GM18870 (cell line): ENCODE measurements around the gene ABCG1.

ENCODE experiments used
- ATAC-seq: cut with Tn5 transposase; IDR thresholded peaks from one replicate; pipeline ENCODE4 v1.9.1; 2021; ENCODE audit warnings: moderate library complexity; ENCODE audit not compliant: unreplicated experiment

ABCG1 gene

DNA sequence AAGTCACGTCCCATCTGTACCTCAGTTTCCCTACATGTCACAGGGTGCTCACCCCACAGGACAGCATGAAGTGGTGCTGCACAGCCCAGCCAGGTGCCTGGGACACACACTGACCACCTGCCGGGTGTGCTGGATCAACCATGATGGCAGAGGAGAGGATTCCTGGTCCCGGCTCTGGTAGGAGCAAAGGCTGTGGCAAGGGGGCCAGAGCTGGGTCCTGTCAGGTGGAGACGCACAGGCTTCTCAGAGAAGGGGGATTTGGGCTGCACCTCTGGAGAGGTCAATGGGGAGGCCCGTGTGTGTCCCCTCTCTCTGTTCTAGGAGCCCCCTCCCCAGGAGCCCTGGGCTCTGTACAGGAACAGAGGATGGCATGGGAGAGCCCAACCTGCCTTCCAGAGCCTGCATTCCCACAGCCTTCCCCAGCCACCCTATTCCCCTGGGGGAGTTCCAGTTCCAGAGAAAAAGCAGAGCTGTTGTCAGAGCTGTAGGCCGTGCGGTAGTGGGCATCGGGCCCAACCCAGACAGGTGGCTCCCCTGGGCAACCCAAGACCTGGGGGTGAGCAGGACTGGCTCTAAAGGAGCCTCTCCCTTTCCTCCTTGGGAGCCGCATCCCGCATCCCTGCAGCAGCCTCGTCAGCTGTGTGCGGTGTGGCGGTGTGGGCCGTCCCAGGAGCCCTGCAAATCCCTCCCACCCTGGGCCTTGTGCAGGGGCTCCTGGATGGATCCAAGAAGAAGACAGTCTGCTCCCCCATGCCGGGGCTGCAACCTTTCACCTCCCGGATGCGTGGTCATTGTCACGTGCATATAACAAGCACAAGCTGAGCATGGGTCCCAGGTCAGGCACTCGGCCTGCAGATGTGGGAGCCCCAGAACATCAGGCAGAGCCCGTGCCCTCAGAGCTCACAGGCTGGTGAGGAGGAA lies 99.1 kb downstream of the ABCG1 start:
- ATAC-seq = no peak

DNA sequence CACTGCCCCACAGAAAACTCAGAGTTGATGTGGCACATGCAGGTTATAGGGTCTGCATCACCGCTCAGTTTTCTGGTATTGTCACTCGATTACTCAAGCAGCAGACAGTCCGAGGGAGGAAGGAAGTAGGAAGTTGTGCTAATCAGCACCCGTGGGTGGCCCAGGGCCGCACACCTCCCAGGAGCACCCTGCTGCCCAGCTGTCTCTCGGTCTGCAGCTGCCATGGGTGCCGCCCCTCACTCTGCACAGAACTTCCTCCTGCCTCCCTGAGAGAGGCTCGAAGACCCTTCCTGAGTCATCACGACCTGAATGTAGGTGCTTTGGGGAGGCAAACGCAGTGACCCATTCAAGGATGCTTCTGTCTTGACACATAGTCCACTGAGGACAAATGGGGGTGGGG lies 100.4 kb downstream of the ABCG1 start:
- no peak for ATAC-seq

- no peak for ATAC-seq
These were observed 101.1 kb downstream of the ABCG1 start for GRCh38 chr21:42319851-42320572.

DNA sequence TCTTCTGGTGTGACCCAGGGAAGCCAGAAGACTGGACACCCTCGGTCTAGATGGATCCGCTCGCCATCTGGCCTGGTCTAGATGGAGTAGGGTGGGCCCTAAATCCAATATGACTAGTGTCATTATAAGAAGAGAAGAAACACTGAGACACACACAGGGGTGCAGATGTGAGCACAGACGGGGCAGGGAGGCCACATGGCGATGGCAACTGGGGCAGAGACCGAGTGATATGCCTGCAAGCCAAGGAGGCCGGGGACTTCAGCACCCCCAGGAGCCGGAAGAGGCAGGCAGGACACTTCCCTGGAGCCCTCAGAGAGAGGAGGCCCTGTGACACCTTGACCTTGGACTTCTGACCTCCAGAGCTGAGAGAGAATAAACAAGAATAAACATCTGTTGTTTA lies 101.9 kb downstream of the ABCG1 start:
- ATAC-seq = no peak

GRCh38 chr21:42321231-42321630 lies 102.3 kb downstream of the ABCG1 start:
- ATAC-seq = no peak

- no peak for ATAC-seq
These were observed 102.9 kb downstream of the ABCG1 start for GRCh38 chr21:42321845-42322244.

GRCh38 chr21:42324896-42325295 lies 106.0 kb downstream of the ABCG1 start:
- no peak for ATAC-seq

GRCh38 chr21:42330380-42331371 lies 111.7 kb downstream of the ABCG1 start:
- ATAC-seq = no peak

GRCh38 chr21:42331660-42332059 lies 112.7 kb downstream of the ABCG1 start:
- ATAC-seq = no peak

GRCh38 chr21:42332557-42333317 lies 113.8 kb downstream of the ABCG1 start:
- no peak for ATAC-seq

- no peak for ATAC-seq
These were observed 117.1 kb downstream of the ABCG1 start for GRCh38 chr21:42336054-42336453.

- no peak for ATAC-seq
These were observed 118.3 kb downstream of the ABCG1 start for GRCh38 chr21:42337276-42337675.

- no peak for ATAC-seq
These were observed 119.1 kb downstream of the ABCG1 start for GRCh38 chr21:42337830-42338728.

DNA sequence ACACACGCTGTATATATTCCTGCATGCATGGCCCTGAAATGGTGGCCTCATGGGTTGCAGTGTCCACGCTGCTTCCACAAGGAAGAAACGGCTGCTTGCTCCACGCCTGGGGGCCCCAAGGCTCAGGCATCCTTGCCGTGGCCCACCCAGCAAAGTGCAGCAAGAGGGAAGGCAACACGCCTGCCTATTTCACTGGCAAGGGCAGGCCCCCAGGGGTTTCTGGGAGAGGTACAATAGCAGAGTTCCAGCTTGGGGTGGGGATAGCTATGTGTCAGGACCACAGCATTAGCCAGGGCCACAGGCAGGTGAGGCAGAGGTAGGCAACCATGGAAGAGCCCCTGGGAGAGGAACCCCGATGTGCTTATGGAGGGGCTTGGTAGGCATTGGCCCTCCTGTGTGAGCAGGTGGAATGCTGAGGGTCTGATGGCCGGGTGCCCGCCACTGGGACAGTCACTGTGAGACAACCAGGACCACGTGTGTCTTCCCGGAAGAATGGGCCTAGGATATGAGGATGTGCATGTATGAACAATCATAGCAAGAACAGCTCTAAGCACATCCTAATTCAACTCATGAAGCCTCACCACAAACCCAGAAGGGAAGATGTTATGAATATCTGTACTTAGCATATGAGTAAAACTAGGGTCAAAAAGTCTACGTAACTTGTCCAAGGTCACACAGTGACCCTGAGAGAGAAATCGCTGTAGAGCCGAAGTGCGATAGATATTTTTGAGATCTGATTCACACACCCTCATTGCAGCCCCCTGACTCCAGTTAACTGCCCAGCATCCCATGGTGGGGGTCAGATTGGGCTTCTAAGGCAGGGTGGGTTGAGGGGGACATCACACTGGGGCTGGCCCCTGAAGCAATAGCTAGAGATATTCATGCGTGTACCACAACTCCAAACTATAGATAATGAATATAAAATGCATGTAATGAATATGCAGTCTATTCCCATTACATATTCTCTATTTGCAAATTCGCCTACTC lies 120.1 kb downstream of the ABCG1 start:
- ATAC-seq = no peak

DNA sequence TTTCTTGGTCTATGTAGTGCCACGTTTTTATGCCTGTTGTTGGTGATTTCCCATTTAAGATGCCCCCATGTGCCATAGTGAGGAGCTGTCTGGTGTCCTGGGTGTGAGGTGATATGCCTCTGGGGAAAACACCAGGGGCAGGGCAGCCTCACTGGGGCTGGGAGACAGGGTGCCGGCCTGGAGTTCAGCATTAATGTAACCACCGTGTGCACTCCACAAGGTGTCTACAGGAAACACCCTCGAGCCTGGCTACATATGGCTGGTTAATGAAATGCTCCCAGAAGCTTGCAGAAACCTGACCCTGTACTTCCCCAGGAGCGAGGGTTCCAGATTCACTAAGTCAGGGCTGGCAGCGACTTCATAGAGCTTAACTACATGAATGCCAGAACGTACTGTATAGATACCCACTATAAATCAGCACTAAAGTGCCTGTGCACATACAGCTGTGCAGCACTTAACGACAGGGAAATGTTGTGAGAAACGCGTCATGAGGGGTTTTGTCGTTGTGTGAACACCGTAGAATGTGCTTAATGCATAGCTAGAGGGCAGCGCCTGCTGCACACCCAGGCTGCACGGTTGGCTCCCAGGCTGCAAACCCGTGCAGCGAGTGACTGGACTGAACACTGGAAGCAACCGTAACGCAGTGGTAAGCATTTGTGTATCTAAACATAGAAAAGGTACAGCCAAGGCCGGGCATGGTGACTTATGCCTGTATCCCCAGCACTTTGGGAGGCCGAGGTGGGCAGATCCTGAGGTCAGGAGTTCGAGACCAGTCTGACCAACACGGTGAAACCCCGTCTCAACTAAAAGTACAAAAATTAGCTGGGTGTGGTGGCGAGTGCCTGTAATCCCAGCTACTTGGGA lies 121.5 kb downstream of the ABCG1 start:
- ATAC-seq = no peak

- ATAC-seq = no peak
These were observed 123.0 kb downstream of the ABCG1 start for GRCh38 chr21:42341776-42342542.
